Endodermal cell (in vitro differentiated cells): Measurements from ENCODE around the gene CCDC8. TPM values are rescaled to one million over a fixed set of nuclear protein-coding genes. Genes with fewer than 3 reads are reported as not detected.
"Not testable (repeated sequence)": the region's sequence is repeated elsewhere in the genome, so short reads cannot be mapped to it uniquely, and the experiment has no call there.

Experiments used
- DNase-seq: peaks from one replicate; pipeline ENCODE4 v3.0.0-alpha.2; 2017
- H3K27ac ChIP-seq: 2 replicates; pipeline ENCODE4 v1.5.1; 2013; ENCODE audit warnings: mild to moderate bottlenecking, low read depth, low read length, moderate library complexity
- H3K27me3 ChIP-seq: 2 replicates; pipeline ENCODE4 v1.6.1; 2013; ENCODE audit warnings: mild to moderate bottlenecking, low read length, moderate library complexity; ENCODE audit not compliant: insufficient read depth, control insufficient read depth, poor library complexity, severe bottlenecking
- H3K36me3 ChIP-seq: 2 replicates; pipeline ENCODE4 v1.7.0; 2013; ENCODE audit warnings: mild to moderate bottlenecking, low read length, moderate library complexity; ENCODE audit not compliant: control insufficient read depth, insufficient read depth
- H3K4me1 ChIP-seq: one replicate; pipeline ENCODE4 v1.7.0; 2013; ENCODE audit warnings: low read length; ENCODE audit not compliant: control insufficient read depth, insufficient read depth
- H3K4me3 ChIP-seq: 2 replicates; pipeline ENCODE4 v1.5.1; 2013; ENCODE audit warnings: mild to moderate bottlenecking, low read length, moderate library complexity
- H3K9ac ChIP-seq: 2 replicates; pipeline ENCODE4 v1.6.1; 2013; ENCODE audit warnings: mild to moderate bottlenecking, low read length, moderate library complexity; ENCODE audit not compliant: poor library complexity, severe bottlenecking; ENCODE audit errors: extremely low read depth
- H3K9me3 ChIP-seq: 2 replicates; pipeline ENCODE4 v1.6.1; 2013; ENCODE audit warnings: mild to moderate bottlenecking, low read length, moderate library complexity; ENCODE audit not compliant: control insufficient read depth
- H3K27ac Mint-ChIP-seq: 2 replicates; pipeline ENCODE4 v1.8.0; 2020; ENCODE audit warnings: mixed read lengths
- H3K27me3 Mint-ChIP-seq: 2 replicates; pipeline ENCODE4 v1.8.0; 2021; ENCODE audit warnings: mild to moderate bottlenecking, mixed read lengths; ENCODE audit not compliant: insufficient read depth
- H3K36me3 Mint-ChIP-seq: 2 replicates; pipeline ENCODE4 v1.8.0; 2020; ENCODE audit warnings: low read depth, mixed read lengths
- H3K4me1 Mint-ChIP-seq: 2 replicates; pipeline ENCODE4 v1.8.0; 2020; ENCODE audit warnings: mixed read lengths
- H3K4me3 Mint-ChIP-seq: 2 replicates; pipeline ENCODE4 v1.8.0; 2020; ENCODE audit warnings: mild to moderate bottlenecking, moderate library complexity, mixed read lengths
- H3K9me3 Mint-ChIP-seq: 2 replicates; pipeline ENCODE4 v1.8.0; 2020; ENCODE audit warnings: mild to moderate bottlenecking, mixed read lengths
- WGBS, 2 experiments: methylation state at CpG; one replicate each; pipeline versions ENCODE4 v1.1.5 to v1.1.7; 2013; ENCODE audit warnings: missing lambda C conversion rate in 2 of 2, mixed read lengths in 1 of 2; ENCODE audit not compliant: insufficient coverage in 1 of 2, insufficient read length in 1 of 2; 5-methylcytosine and 5-hydroxymethylcytosine counted together
- total RNA-seq, 2 donors: library from RNA; stranded (reverse); fragmentation: NEBNext Ultra II Directional in 1 of 2; extraction: Animal tissue kit (Norgen Biotek cat#: 25700) in 1 of 2; gene quantifications; 2 replicates in 1 of 2; 3 replicates in 1 of 2; pipeline ENCODE4 v1.2.1, GENCODE V29; 2021
- TF ChIP-seq, protein P1 (sequence below): fragments of 200-600 bp; sonication (generic); conservative IDR thresholded peaks from 2 replicates; pipeline ENCODE4 v1.5.0; 2021; ENCODE audit warnings: antibody characterized with exemption, mild to moderate bottlenecking

Gene CCDC8
- total RNA-seq, 2 donors from 2014 or later = 27.5 to 30.5 TPM

DNA sequence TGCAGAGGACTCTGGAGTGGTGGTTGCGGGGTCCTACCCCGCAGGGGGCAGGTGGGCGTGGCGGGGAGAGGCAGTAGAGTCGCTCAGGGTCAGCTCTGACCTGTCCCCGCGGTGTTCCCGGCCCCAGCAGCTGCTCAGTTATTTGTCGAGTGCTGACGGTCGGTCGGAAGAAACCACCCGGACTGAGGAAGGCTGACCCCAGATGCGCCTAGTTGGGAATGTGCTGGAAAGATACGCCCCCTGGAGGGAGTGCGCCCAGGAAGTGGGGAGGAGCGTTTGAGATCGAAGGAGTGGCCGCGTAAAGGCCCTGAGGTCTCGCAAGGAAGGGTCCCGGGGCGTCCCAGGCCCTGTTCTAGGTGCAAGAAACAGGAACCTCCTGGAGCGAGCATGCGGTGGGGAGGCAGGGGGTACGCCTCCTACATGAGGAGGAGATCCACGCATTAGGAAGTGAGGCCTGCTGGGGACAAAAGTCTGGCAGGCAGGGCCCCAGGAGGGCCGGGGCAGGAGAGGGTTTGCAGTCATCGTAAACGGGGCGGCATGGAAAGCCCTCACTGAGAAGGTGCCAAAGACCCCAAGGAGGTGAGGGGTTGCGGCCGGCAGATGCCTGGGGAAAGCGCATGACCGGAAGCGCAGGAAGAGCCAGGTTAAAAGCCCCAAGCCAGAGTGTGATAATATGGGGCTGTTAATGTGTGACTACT is 9.2 kb downstream of the CCDC8 start:
- WGBS, 2 experiments = 22 to 23% methylated on average over 29 to 36 of the region's 36 CpGs
- Histone ChIP-seq H3K27me3 (no peaks in the 10 kb centered on the region), H3K4me1 (peaks cover 6% of the 10 kb centered on the region), H3K4me3 (peak overlapping the region; percentile 61), H3K9ac (no peak overlapping the region), H3K9me3 (no peaks in the 10 kb centered on the region), H3K27ac (peak overlapping the region; percentile 16), H3K36me3 (no peaks in the 10 kb centered on the region)
- no peaks in the 10 kb centered on the region for H3K9me3 Mint-ChIP-seq
- peaks cover 24% of the 10 kb centered on the region for H3K27me3 Mint-ChIP-seq
- TF ChIP-seq, protein P1, sequence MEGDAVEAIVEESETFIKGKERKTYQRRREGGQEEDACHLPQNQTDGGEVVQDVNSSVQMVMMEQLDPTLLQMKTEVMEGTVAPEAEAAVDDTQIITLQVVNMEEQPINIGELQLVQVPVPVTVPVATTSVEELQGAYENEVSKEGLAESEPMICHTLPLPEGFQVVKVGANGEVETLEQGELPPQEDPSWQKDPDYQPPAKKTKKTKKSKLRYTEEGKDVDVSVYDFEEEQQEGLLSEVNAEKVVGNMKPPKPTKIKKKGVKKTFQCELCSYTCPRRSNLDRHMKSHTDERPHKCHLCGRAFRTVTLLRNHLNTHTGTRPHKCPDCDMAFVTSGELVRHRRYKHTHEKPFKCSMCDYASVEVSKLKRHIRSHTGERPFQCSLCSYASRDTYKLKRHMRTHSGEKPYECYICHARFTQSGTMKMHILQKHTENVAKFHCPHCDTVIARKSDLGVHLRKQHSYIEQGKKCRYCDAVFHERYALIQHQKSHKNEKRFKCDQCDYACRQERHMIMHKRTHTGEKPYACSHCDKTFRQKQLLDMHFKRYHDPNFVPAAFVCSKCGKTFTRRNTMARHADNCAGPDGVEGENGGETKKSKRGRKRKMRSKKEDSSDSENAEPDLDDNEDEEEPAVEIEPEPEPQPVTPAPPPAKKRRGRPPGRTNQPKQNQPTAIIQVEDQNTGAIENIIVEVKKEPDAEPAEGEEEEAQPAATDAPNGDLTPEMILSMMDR = peak; percentile 31
- H3K36me3 Mint-ChIP-seq = no peaks in the 10 kb centered on the region
- H3K4me1 Mint-ChIP-seq = peaks cover 28% of the 10 kb centered on the region
- peak overlapping the region; percentile 95 for H3K27ac Mint-ChIP-seq
- H3K4me3 Mint-ChIP-seq = peak overlapping the region; percentile 71
- peak; percentile 90 for DNase-seq

DNA sequence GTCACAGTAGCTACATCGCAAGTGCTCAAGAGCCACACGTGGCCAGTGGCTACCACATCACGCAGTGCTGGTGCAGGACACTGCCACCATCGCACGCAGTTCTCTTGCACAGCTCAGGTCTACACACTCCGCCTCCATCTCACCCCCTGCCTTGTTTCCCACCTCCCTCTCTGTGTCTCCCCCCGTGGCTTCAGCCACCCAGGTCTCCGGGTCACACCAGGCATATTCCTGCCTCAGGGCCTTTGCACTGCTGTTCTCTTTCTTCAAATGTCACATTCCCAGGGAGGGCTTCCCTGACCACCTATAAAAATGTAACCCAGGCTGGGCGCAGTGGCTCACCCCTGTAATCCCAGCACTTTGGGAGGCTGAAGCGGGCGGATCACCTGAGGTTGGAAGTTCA is 10.6 kb downstream of the CCDC8 start:
- Mint-ChIP-seq H3K9me3 (no peaks in the 10 kb centered on the region), H3K27ac (no peak overlapping the region), H3K36me3 (no peaks in the 10 kb centered on the region), H3K27me3 (peaks cover 16% of the 10 kb centered on the region), H3K4me3 (no peak overlapping the region), H3K4me1 (peaks cover 17% of the 10 kb centered on the region)
- Histone ChIP-seq H3K36me3 (no peaks in the 10 kb centered on the region), H3K27ac (no peak overlapping the region), H3K9me3 (no peaks in the 10 kb centered on the region), H3K27me3 (no peaks in the 10 kb centered on the region), H3K9ac (no peak overlapping the region), H3K4me3 (no peak overlapping the region), H3K4me1 (peaks cover 3% of the 10 kb centered on the region)
- 84 to 89% methylated on average over 9 to 11 of the region's 11 CpGs for WGBS, 2 experiments
- DNase-seq = no peak
- TF ChIP-seq, protein P1 = no peak

DNA sequence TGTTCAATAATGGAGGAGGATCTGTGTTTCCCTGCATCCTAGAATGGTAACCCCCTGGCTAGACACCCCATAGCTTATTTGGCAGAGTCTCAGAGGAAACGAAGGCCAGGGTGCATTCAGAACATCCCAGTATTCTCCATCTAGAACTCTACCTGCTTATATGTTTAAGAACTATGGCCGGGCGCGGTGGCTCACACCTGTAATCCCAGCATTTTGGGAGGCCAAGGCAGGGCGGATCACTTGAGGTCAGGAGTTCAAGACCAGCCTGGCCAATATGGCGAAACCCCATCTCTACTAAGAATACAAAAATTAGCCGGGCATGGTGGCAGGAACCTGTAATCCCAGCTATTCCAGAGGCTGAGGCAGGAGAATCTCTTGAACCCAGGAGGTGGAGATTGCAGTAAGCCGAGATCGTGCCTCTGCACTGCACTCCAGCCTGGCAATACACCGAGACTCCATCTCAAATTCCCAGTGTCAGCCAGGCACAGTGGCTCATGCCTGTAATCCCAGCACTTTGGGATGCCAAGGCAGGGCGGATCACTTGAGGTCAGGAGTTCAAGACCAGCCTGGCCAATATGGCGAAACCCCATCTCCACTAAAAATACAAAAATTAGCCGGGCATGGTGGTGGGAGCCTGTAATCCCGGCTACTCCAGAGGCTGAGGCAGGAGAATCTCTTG is 15.4 kb downstream of the CCDC8 start:
- not testable (repeated sequence) for H3K27me3 ChIP-seq, H3K27ac ChIP-seq, H3K27ac Mint-ChIP-seq, H3K27me3 Mint-ChIP-seq, H3K36me3 ChIP-seq, H3K9ac ChIP-seq, DNase-seq, H3K36me3 Mint-ChIP-seq, H3K9me3 Mint-ChIP-seq, H3K4me1 ChIP-seq, H3K4me3 ChIP-seq, H3K4me3 Mint-ChIP-seq, H3K9me3 ChIP-seq, H3K4me1 Mint-ChIP-seq
- WGBS, 2 experiments = 87 to 92% methylated on average over 10 to 14 of the region's 14 CpGs
